Endothelial cell of umbilical vein (primary cell): ENCODE results near the gene LENG8.

ENCODE experiments used
- CTCF ChIP-seq, 2 donors: IDR thresholded peaks; 1 replicate in 1 of 2; 2 replicates in 1 of 2; pipeline ENCODE4 v1.5.1; 2011; ENCODE audit warnings: low read length in 2 of 2, mild to moderate bottlenecking in 2 of 2, moderate library complexity in 2 of 2, control low read depth in 1 of 2, inconsistent platforms in 1 of 2, low read depth in 1 of 2; ENCODE audit not compliant: insufficient read depth in 1 of 2; ENCODE audit errors: extremely low read depth in 1 of 2
- EZH2 ChIP-seq: IDR thresholded peaks from 2 replicates; pipeline ENCODE4 v1.6.1; 2012; ENCODE audit warnings: borderline replicate concordance, low read depth, mild to moderate bottlenecking, moderate library complexity, low read length, inconsistent platforms; ENCODE audit not compliant: severe bottlenecking
- GATA2 ChIP-seq: IDR thresholded peaks from 2 replicates; pipeline ENCODE4 v1.7.0; 2011; ENCODE audit warnings: low read depth, mild to moderate bottlenecking, moderate library complexity, mixed read lengths, low read length; ENCODE audit not compliant: insufficient read length, insufficient read depth
- MYC ChIP-seq: IDR thresholded peaks from one replicate; pipeline ENCODE4 v1.6.1; 2011; ENCODE audit warnings: mild to moderate bottlenecking, low read depth, low read length
- POLR2A ChIP-seq: IDR thresholded peaks from 2 replicates; pipeline ENCODE4 v1.6.1; 2012; ENCODE audit warnings: low read depth, mild to moderate bottlenecking, control low read depth, low read length
- POLR2AphosphoS5 ChIP-seq: IDR thresholded peaks from 2 replicates; pipeline ENCODE4 v1.6.1; 2012; ENCODE audit warnings: low read depth, mild to moderate bottlenecking, control low read depth, low read length, moderate library complexity; ENCODE audit not compliant: insufficient read depth

- TF ChIP-seq CTCF (IDR thresholded peaks at IDR 0.05; ENCODE audit: extremely low read depth in 1 of 2, insufficient read depth in 1 of 2, low read depth in 1 of 2, low read length in 2 of 2) (no peak), POLR2A (no peak), EZH2 (no peak), GATA2 (no peak), POLR2AphosphoS5 (no peak), MYC (no peak)
Observed at GRCh38 chr19:54424201-54424600, 24.8 kb upstream of the LENG8 start.
